Thoracic aorta (tissue), 2 donors: ENCODE results near the gene ATG7. TPM values are rescaled to one million over a fixed set of nuclear protein-coding genes. Genes with fewer than 3 reads are reported as not detected.
"Not testable (repeated sequence)": the region's sequence is repeated elsewhere in the genome, so short reads cannot be mapped to it uniquely, and the experiment has no call there.

Experiments used
- ATAC-seq: fragments of 150-250 bp; one replicate; pipeline ENCODE4 v1.8.0; 2017; ENCODE audit warnings: low read depth; ENCODE audit not compliant: insufficient number of reproducible peaks, low FRiP score
- DNase-seq: peaks from one replicate; pipeline ENCODE4 v3.0.0-alpha.2; 2020; ENCODE audit warnings: low spot score
- H3K27ac ChIP-seq, 2 donors: fragments of 200-600 bp; sonication (generic); 1 replicate in 1 of 2; 2 replicates in 1 of 2; pipeline ENCODE4 v1.5.1; 2016; ENCODE audit warnings: mild to moderate bottlenecking in 2 of 2, moderate library complexity in 2 of 2
- H3K27me3 ChIP-seq: fragments of 200-600 bp; sonication (generic); replicated peaks from 2 replicates; pipeline ENCODE4 v1.6.0; 2016; ENCODE audit warnings: mild to moderate bottlenecking; ENCODE audit not compliant: insufficient read depth
- H3K36me3 ChIP-seq: fragments of 200-600 bp; sonication (generic); one replicate; pipeline ENCODE4 v1.5.1; 2016
- H3K4me1 ChIP-seq, 2 donors: fragments of 200-600 bp; sonication (generic); 1 replicate in 1 of 2; 2 replicates in 1 of 2; pipeline versions ENCODE4 v1.5.1 to v1.6.0; 2016; ENCODE audit warnings: low read depth in 2 of 2, mild to moderate bottlenecking in 1 of 2; ENCODE audit not compliant: control insufficient read depth in 1 of 2
- H3K4me3 ChIP-seq: fragments of 200-600 bp; sonication (generic); 2 replicates; pipeline ENCODE4 v1.5.1; 2016; ENCODE audit warnings: mild to moderate bottlenecking
- H3K9me3 ChIP-seq: fragments of 200-600 bp; sonication (generic); 2 replicates; pipeline ENCODE4 v1.5.1; 2016
- CTCF ChIP-seq: fragments of 200-600 bp; sonication (generic); IDR thresholded peaks from one replicate; pipeline ENCODE4 v1.5.1; 2019; ENCODE audit warnings: antibody characterized with exemption
- total RNA-seq, 2 donors: library from RNA; depleted of rRNA; stranded (reverse); fragments of >200 nt; gene quantifications; one replicate each; pipeline versions ENCODE4 v1.1.0 to v1.2.3, GENCODE V29; 2016

The ATG7 gene
- total RNA-seq, 2 donors from 2014 or later, result 56.6 to 88.3 TPM

GRCh38 chr3:11480663-11481298, 208.6 kb downstream of the ATG7 start:
- DNase-seq, result no peak
- H3K4me1 ChIP-seq, result peaks cover 40 to 54% of the 10 kb centered on the region in 2 donors
- no peaks in the 10 kb centered on the region for H3K9me3 ChIP-seq
- H3K27ac ChIP-seq, result peak overlapping the region; percentile 76 to 80
- no peaks in the 10 kb centered on the region for H3K27me3 ChIP-seq
- no peak overlapping the region for H3K4me3 ChIP-seq
- ATAC-seq, result no peak
- H3K36me3 ChIP-seq, result no peaks in the 10 kb centered on the region
- no peak for TF ChIP-seq CTCF

GRCh38 chr3:11481556-11481955, 209.4 kb downstream of the ATG7 start:
- Histone ChIP-seq H3K4me1 (peaks cover 40 to 54% of the 10 kb centered on the region in 2 donors), H3K27ac (peak overlapping the region; percentile 76 to 80), H3K9me3 (no peaks in the 10 kb centered on the region), H3K27me3 (no peaks in the 10 kb centered on the region), H3K36me3 (no peaks in the 10 kb centered on the region), H3K4me3 (no peak overlapping the region)
- DNase-seq, result no peak
- peak; percentile 44 for ATAC-seq
- no peak for TF ChIP-seq CTCF

GRCh38 chr3:11482021-11482420, 209.8 kb downstream of the ATG7 start:
- peak overlapping the region; percentile 76 to 80 for H3K27ac ChIP-seq
- H3K27me3 ChIP-seq, result no peaks in the 10 kb centered on the region
- ATAC-seq (no peak), DNase-seq (no peak)
- no peaks in the 10 kb centered on the region for H3K9me3 ChIP-seq
- TF ChIP-seq CTCF, result no peak
- no peaks in the 10 kb centered on the region for H3K36me3 ChIP-seq
- peaks cover 37 to 51% of the 10 kb centered on the region in 2 donors for H3K4me1 ChIP-seq
- H3K4me3 ChIP-seq, result no peak overlapping the region

GRCh38 chr3:11488356-11488755, 216.2 kb downstream of the ATG7 start:
- ATAC-seq, H3K27me3 ChIP-seq: not testable (repeated sequence)

GRCh38 chr3:11494131-11494916, 222.1 kb downstream of the ATG7 start:
- DNase-seq, result no peak
- no peak for TF ChIP-seq CTCF
- no peaks in the 10 kb centered on the region for H3K9me3 ChIP-seq
- H3K27me3 ChIP-seq, result no peaks in the 10 kb centered on the region
- H3K36me3 ChIP-seq, result no peaks in the 10 kb centered on the region
- H3K27ac ChIP-seq, result peak overlapping the region in 1 of 2 donors; percentile 80
- peaks cover 20 to 35% of the 10 kb centered on the region in 2 donors for H3K4me1 ChIP-seq
- no peak for ATAC-seq
- no peak overlapping the region for H3K4me3 ChIP-seq

More at GRCh38 chr3:11488356-11488755, 216.2 kb downstream of the ATG7 start:
- H3K27ac ChIP-seq, H3K9me3 ChIP-seq, DNase-seq, H3K4me3 ChIP-seq, H3K4me1 ChIP-seq, H3K36me3 ChIP-seq: not testable (repeated sequence)
